Measurements from ENCODE around the gene C12orf60. TPM values are rescaled to one million over a fixed set of nuclear protein-coding genes. Genes with fewer than 3 reads are reported as not detected.

The C12orf60 gene
- total RNA-seq, 1 experiment from 2014 or later: 1.8 TPM

DNA sequence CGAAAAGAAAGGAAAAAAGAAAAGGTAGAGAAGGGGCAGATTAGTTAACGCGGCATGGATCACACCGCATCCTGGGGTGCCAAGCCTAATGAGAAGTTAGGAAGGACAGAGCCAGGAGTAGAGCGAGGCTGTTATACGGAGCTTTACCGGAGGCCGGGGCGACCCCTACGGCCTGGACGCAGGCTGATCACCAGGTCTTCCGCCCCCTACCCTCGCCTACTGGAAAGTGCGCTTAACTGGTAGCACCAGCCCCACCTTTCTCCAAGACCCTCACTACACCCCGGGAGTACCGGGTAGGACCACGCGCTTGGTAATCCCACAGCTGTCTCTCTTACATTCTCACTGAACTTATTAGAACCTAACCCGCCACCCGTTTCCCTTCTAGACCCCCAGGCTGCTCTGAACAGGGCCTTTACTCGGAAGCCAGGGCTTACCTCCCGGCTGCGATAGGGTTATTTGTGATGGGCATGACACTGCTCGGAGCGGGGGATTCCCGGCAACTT lies 34.0 kb upstream of the C12orf60 start:
- ATAC-seq: peak; percentile 46
- Mint-ChIP-seq H3K27ac (peak overlapping the region; percentile 100), H3K4me3 (peak overlapping the region; percentile 99), H3K4me1 (peaks cover 40% of the 10 kb centered on the region), H3K9me3 (peaks cover 13% of the 10 kb centered on the region), H3K27me3 (ENCODE audit: low read depth) (no peaks in the 10 kb centered on the region; the same call in 1 of the 2 replicates), H3K36me3 (peaks cover 33% of the 10 kb centered on the region)
- peak; percentile 78 for DNase-seq (ENCODE audit: low spot score)
- ChIA-PET POLR2A (interaction anchor here (0.6 to 3.2 kb wide), 10 partner anchors 13 to 1768 kb away, joined by 3 to 23 read pairs (median 4); partner anchors contain the start of genes C12orf60 and WBP11), CTCF (interaction anchor here (0.5 to 3.5 kb wide), 9 partner anchors 13 to 1724 kb away, joined by 3 to 21 read pairs (median 5); partner anchors contain the start of genes C12orf60 and WBP11)
- no peak for TF ChIP-seq IRF2 (CRISPR knock-in tag; IDR thresholded peaks at IDR 0.05; ENCODE audit: borderline replicate concordance, low read depth)
- no peak for TF ChIP-seq GRHL2 (CRISPR knock-in tag; IDR thresholded peaks at IDR 0.05; ENCODE audit: insufficient replicate concordance, severe bottlenecking)
- no peak for TF ChIP-seq ZNF396 (CRISPR knock-in tag; IDR thresholded peaks at IDR 0.05; ENCODE audit: borderline replicate concordance)
- TF ChIP-seq, protein P1, sequence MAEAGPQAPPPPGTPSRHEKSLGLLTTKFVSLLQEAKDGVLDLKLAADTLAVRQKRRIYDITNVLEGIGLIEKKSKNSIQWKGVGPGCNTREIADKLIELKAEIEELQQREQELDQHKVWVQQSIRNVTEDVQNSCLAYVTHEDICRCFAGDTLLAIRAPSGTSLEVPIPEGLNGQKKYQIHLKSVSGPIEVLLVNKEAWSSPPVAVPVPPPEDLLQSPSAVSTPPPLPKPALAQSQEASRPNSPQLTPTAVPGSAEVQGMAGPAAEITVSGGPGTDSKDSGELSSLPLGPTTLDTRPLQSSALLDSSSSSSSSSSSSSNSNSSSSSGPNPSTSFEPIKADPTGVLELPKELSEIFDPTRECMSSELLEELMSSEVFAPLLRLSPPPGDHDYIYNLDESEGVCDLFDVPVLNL (CRISPR knock-in tag; IDR thresholded peaks at IDR 0.05; ENCODE audit: borderline replicate concordance, low read depth): no peak
- TF ChIP-seq FOXK1 (CRISPR knock-in tag; IDR thresholded peaks at IDR 0.05): no peak
- no peak for TF ChIP-seq TP53 (CRISPR knock-in tag; IDR thresholded peaks at IDR 0.05)
- TF ChIP-seq, protein P2, sequence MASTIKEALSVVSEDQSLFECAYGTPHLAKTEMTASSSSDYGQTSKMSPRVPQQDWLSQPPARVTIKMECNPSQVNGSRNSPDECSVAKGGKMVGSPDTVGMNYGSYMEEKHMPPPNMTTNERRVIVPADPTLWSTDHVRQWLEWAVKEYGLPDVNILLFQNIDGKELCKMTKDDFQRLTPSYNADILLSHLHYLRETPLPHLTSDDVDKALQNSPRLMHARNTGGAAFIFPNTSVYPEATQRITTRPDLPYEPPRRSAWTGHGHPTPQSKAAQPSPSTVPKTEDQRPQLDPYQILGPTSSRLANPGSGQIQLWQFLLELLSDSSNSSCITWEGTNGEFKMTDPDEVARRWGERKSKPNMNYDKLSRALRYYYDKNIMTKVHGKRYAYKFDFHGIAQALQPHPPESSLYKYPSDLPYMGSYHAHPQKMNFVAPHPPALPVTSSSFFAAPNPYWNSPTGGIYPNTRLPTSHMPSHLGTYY (CRISPR knock-in tag; IDR thresholded peaks at IDR 0.05): peak; percentile 93
- TF ChIP-seq FOXP1 (CRISPR knock-in tag; IDR thresholded peaks at IDR 0.05; ENCODE audit: borderline replicate concordance): no peak
- no peak for TF ChIP-seq MXD4 (CRISPR knock-in tag; IDR thresholded peaks at IDR 0.05; ENCODE audit: borderline replicate concordance)
- TF ChIP-seq, protein P3, sequence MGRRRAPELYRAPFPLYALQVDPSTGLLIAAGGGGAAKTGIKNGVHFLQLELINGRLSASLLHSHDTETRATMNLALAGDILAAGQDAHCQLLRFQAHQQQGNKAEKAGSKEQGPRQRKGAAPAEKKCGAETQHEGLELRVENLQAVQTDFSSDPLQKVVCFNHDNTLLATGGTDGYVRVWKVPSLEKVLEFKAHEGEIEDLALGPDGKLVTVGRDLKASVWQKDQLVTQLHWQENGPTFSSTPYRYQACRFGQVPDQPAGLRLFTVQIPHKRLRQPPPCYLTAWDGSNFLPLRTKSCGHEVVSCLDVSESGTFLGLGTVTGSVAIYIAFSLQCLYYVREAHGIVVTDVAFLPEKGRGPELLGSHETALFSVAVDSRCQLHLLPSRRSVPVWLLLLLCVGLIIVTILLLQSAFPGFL (CRISPR knock-in tag; IDR thresholded peaks at IDR 0.05; ENCODE audit: borderline replicate concordance): no peak
- no peak for TF ChIP-seq USF1 (CRISPR knock-in tag; IDR thresholded peaks at IDR 0.05)
- no peak; the same call in 1 of the 2 replicates for TF ChIP-seq ZNF532 (CRISPR knock-in tag; IDR thresholded peaks at IDR 0.05; ENCODE audit: borderline replicate concordance)
- no peak for TF ChIP-seq JAZF1 (CRISPR knock-in tag; IDR thresholded peaks at IDR 0.05)
- TF ChIP-seq, protein P4, sequence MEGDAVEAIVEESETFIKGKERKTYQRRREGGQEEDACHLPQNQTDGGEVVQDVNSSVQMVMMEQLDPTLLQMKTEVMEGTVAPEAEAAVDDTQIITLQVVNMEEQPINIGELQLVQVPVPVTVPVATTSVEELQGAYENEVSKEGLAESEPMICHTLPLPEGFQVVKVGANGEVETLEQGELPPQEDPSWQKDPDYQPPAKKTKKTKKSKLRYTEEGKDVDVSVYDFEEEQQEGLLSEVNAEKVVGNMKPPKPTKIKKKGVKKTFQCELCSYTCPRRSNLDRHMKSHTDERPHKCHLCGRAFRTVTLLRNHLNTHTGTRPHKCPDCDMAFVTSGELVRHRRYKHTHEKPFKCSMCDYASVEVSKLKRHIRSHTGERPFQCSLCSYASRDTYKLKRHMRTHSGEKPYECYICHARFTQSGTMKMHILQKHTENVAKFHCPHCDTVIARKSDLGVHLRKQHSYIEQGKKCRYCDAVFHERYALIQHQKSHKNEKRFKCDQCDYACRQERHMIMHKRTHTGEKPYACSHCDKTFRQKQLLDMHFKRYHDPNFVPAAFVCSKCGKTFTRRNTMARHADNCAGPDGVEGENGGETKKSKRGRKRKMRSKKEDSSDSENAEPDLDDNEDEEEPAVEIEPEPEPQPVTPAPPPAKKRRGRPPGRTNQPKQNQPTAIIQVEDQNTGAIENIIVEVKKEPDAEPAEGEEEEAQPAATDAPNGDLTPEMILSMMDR (IDR thresholded peaks at IDR 0.05): no peak
- peak; percentile 7; the same call in 1 of the 2 replicates for TF ChIP-seq CREM (CRISPR knock-in tag; IDR thresholded peaks at IDR 0.05)
- TF ChIP-seq ZMAT4 (CRISPR knock-in tag; IDR thresholded peaks at IDR 0.05): no peak
- TF ChIP-seq TEAD4 (CRISPR knock-in tag; IDR thresholded peaks at IDR 0.05): no peak
- TF ChIP-seq EMX1 (CRISPR knock-in tag; IDR thresholded peaks at IDR 0.05): no peak
- TF ChIP-seq NFYB (CRISPR knock-in tag; conservative IDR thresholded peaks at IDR 0.05; ENCODE audit: low read depth): no peak
- TF ChIP-seq, protein P5, sequence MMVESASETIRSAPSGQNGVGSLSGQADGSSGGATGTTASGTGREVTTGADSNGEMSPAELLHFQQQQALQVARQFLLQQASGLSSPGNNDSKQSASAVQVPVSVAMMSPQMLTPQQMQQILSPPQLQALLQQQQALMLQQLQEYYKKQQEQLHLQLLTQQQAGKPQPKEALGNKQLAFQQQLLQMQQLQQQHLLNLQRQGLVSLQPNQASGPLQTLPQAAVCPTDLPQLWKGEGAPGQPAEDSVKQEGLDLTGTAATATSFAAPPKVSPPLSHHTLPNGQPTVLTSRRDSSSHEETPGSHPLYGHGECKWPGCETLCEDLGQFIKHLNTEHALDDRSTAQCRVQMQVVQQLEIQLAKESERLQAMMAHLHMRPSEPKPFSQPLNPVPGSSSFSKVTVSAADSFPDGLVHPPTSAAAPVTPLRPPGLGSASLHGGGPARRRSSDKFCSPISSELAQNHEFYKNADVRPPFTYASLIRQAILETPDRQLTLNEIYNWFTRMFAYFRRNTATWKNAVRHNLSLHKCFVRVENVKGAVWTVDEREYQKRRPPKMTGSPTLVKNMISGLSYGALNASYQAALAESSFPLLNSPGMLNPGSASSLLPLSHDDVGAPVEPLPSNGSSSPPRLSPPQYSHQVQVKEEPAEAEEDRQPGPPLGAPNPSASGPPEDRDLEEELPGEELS (CRISPR knock-in tag; IDR thresholded peaks at IDR 0.05): no peak
- TF ChIP-seq FOXJ3 (CRISPR knock-in tag; IDR thresholded peaks at IDR 0.05; ENCODE audit: borderline replicate concordance): no peak
- no peak for TF ChIP-seq MYBL2 (CRISPR knock-in tag; IDR thresholded peaks at IDR 0.05)
